Fibroblast of skin of right quadriceps (primary cell): ENCODE data around the gene CCKAR.

Source experiments
- DNase-seq: peaks from one replicate; pipeline ENCODE4 v3.0.0-alpha.2; 2013

CCKAR gene

DNA sequence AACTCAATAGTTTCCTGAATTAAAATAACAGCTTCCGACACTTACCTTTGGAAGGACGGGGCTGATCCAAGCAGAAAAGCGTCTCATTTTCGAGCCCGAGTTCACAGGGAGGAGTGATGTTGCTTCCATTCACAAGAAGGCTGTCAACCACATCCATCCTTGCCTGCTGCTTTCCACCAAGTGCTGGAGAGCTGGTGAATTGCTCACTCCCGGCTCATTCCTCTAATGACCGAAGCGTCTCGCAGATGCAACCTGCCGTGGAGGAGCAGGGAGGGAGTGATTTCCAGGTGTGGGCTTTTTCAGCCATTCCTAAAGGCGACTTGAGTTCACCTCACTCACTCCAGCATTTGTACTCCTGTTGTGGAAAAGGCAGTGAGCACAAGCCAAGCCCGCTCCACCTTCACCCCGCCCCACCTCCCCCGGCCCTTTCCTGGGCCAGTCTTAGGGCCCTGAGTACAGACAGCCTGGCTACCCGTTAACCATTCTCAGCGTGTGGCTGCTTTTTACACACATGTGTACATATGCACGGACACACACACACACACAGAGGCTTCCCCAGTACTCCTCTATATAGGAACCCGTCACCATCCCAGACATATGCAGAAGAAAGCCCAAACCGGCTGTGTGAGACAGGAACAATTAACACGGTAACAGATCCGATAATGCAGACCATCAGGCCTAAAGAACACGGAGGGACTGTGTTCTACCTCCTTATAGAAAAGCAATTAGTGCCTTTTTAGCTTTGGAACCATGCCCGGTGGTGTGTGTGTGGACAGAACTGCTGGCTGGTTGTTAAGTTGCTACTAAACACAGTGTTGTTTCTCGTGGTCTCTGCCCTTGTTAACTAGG is at the start of gene CCKAR:
CCKAR (minus strand) TSS at position 374 of the 849 bp plus-strand sequence; CDS start at position 157, 217 bp downstream.
- no peak for DNase-seq

DNA sequence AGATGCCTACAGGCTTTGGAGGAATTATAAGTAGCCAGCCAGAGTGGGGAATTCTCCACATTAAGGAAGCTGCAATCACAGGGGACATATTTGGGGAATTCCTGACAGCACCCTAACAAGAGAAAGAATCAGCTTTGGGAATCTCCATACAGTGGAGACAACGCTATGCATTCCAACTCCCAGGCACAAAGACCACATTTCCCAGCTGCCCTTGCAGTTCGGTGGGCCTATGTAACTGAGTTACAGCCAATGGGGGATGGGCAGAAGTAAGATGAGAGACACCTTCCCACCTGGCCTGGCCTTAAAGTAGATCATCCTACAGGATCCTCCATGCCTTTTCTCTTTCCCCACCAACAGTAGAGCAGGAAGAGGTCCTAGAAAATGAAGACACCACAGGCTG is 43.4 kb upstream of the CCKAR start:
- no peak for DNase-seq

GRCh38 chr4:26531491-26532116 is 41.3 kb upstream of the CCKAR start:
- no peak for DNase-seq

- no peak for DNase-seq
These were observed 39.8 kb upstream of the CCKAR start for GRCh38 chr4:26530099-26530498.

GRCh38 chr4:26529479-26529878 is 39.2 kb upstream of the CCKAR start:
- no peak for DNase-seq

- DNase-seq = no peak
These were observed 35.5 kb upstream of the CCKAR start for GRCh38 chr4:26525771-26526150.

GRCh38 chr4:26525136-26525770 is 35.0 kb upstream of the CCKAR start:
- peak; percentile 63 for DNase-seq

GRCh38 chr4:26524011-26524410 is 33.7 kb upstream of the CCKAR start:
- peak; percentile 26 for DNase-seq

- peak; percentile 44 for DNase-seq
These were observed 32.2 kb upstream of the CCKAR start for GRCh38 chr4:26522478-26522877.

DNA sequence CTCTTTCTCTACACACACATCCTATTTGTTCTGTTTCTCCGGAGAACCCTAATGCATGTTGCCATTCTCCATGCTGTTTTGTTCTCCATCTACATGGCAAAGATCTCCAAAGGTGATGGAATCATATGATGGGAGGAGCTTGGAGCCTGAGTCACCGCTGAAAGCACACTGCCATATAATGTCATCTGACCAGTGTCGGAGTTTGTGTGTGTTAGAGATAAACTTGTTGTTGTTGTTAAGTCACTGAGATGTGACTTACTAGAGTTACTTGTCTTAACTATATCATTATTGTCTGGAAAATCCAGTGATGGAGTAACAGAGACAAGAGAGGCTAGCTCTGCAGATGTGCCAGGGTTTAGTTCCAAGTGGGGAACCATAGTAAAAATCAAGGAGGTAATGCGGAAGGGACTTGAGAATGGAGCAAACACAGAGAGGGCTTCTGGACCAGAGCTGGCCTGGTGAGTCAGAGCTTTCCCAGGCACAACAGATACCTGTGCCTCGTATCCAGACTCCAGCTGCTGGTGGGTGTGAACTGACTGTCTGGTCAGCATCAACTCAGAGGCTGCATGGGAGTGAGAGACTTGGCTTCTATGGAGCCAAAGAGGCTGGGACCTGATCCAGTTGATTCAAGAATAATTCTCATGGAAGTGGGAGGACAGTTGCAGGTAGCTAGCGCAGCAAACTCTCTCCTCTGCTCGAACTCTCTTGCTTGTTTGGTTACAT is 30.6 kb upstream of the CCKAR start:
- DNase-seq = no peak

GRCh38 chr4:26515936-26516335 is 25.7 kb upstream of the CCKAR start:
- no peak for DNase-seq

DNA sequence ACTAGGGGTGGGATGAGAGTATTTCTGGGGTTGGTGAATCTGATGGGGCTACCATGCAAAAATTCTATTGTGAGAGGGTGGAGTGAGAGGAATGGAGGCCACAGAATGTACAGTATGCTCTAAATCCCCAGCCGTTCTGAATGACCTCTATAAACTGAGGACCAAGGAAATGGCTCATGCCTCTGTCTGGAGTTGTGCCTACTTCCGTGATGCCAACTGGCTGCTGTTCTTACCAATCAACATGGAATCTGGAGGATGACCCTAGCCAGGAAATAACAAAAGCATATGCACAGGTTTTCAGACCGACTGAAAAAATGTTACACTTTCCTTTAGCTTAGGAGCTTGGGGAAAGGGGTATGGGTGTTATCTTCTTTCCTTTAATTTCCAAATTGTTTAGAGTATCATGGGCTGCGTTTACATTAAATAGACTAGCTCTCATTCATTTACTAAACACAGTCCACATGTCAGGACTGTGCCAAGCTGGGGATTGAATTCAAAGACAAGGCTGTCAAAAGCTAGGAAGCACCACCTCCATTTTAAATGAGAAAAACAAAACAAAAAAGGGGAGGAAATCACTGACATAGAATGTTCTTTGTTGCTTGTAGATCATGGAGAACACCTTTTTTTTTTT is 20.2 kb upstream of the CCKAR start:
- DNase-seq = no peak

- no peak for DNase-seq
These were observed 19.5 kb upstream of the CCKAR start for GRCh38 chr4:26509681-26510333.

- no peak for DNase-seq
These were observed 17.0 kb upstream of the CCKAR start for GRCh38 chr4:26507286-26507685.

GRCh38 chr4:26503844-26504243 is 13.6 kb upstream of the CCKAR start:
- DNase-seq = no peak

- no peak for DNase-seq
These were observed 13.1 kb upstream of the CCKAR start for GRCh38 chr4:26503427-26503826.

- peak; percentile 31 for DNase-seq
These were observed 10.3 kb upstream of the CCKAR start for GRCh38 chr4:26500565-26500999.

DNA sequence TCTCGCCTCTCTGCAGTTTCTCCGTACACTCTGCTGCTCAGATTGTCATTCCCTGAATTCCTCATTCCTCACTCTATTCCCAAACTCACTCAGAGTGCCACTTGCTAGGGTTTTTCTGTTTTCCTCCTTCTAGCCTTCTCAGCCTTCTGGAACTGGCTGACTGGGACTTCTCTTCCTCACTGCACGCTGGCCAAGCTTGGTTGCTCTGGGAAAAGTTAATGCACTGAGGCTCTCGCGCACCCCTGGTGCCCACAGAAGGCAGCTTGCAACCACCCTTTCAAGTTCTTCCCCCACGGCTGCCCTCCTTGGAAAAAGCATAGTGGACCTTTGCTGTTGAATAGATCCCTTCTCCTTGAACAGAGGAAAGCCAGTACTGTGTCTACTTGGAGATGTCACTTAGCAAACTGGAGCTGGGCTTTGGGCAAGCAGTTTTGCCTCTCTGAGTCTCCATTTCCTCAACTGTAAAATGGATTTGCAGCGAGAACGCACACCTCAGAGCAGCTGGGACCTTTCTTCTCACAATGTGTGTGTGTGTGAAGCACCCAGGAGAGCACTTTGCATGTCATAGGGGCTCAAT is 6.0 kb upstream of the CCKAR start:
- no peak for DNase-seq

- no peak for DNase-seq
These were observed 3.2 kb upstream of the CCKAR start for GRCh38 chr4:26493461-26493860.

DNA sequence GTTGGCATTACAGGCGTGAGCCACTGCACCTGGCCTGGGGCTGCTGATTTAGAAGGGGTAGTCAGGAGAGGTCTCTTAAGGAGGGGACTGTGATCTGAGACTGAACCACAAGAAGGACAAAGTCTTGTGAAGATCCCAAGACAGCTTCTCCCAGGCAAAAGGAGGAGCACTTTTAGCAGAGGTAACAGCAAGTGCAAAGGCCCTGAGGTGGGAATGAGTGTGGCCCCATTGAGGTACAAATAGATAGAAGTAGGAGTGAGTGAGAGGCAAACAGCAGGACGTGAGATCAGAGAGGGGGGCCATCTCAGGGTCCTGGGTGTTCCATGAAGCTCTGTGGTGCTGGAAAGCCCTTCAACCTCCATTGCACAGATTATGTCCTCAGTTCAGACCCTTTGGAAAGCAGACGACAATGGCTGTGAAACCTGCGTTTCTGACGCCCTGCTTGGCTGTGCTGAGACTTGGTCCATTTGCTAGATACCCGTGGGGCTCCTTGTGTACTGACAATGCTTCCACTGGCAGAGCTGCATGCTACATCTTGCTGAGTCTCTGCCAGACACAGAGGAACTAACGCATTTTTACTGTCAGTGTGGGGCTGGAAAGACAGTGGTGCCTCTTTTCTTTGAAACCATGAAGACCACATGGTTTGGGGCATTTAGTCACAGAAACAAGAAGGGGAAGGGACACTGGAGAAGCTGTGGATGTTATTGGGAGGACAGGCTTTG is 1.3 kb upstream of the CCKAR start:
- DNase-seq = no peak

DNA sequence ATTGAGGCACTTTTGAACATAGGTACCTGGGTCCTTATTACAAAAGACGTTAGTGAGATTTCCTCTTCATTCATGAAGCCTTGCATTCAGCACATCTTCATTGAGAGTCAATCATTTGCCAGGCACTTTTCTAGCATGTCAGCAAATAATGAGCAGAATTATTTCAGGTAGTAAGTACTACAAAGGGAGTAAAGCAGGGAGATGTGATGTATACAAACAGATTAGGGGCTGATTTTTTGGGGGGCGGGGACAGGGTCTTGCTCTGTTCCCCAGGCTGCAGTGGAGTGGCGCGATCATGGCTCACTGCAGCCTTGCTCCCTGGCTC is 638 bp upstream of the CCKAR start:
- no peak for DNase-seq
